NOMO-1 treated with DMSO at 0.1 percent for 48 hours (cell line): ENCODE data around the gene IQCK.
"Not testable (repeated sequence)": the region's sequence is repeated elsewhere in the genome, so short reads cannot be mapped to it uniquely, and the experiment has no call there.

Source experiments
- DNase-seq: peaks from one replicate; lab custom pipeline; 2025; ENCODE audit not compliant: unreplicated experiment; lab: John Stamatoyannopoulos, UW

Gene IQCK

GRCh38 chr16:19717741-19718623, at the start of gene IQCK, which contains the start of gene KNOP1:
TSS of gene IQCK (plus strand) at chr16:19718271. CDS start at chr16:19718307, 36 bp downstream.
TSS of gene KNOP1 (minus strand) at chr16:19718227. CDS start at chr16:19715035, 3,192 bp downstream.
- peak; percentile 84 for DNase-seq

GRCh38 chr16:19672378-19672777, 45.7 kb upstream of the IQCK start:
- DNase-seq = no peak

GRCh38 chr16:19674485-19674884, 43.6 kb upstream of the IQCK start:
- DNase-seq = no peak

GRCh38 chr16:19677402-19677801, 40.7 kb upstream of the IQCK start:
- no peak for DNase-seq

- no peak for DNase-seq
Observed at GRCh38 chr16:19678804-19679203, 39.3 kb upstream of the IQCK start.

- DNase-seq = not testable (repeated sequence)
Observed at GRCh38 chr16:19679281-19679680, 38.8 kb upstream of the IQCK start.

- no peak for DNase-seq
Observed at GRCh38 chr16:19680881-19681340, 37.2 kb upstream of the IQCK start.

- DNase-seq = no peak
Observed at GRCh38 chr16:19681637-19682036, 36.4 kb upstream of the IQCK start.

- DNase-seq = no peak
Observed at GRCh38 chr16:19683453-19684236, 34.4 kb upstream of the IQCK start.

- no peak for DNase-seq
Observed at GRCh38 chr16:19685176-19685575, 32.9 kb upstream of the IQCK start.

GRCh38 chr16:19687279-19687678, 30.8 kb upstream of the IQCK start:
- DNase-seq = no peak

GRCh38 chr16:19688396-19689024, 29.6 kb upstream of the IQCK start:
- DNase-seq = no peak

- no peak for DNase-seq
Observed at GRCh38 chr16:19689342-19689741, 28.7 kb upstream of the IQCK start.

GRCh38 chr16:19690196-19690595, 27.9 kb upstream of the IQCK start:
- DNase-seq = no peak

- no peak for DNase-seq
Observed at GRCh38 chr16:19691161-19691711, 26.8 kb upstream of the IQCK start.

GRCh38 chr16:19694989-19695388, 23.1 kb upstream of the IQCK start:
- no peak for DNase-seq

- no peak for DNase-seq
Observed at GRCh38 chr16:19696328-19696727, 21.7 kb upstream of the IQCK start.

GRCh38 chr16:19696961-19697360, 21.1 kb upstream of the IQCK start:
- no peak for DNase-seq

- no peak for DNase-seq
Observed at GRCh38 chr16:19697756-19698318, 20.2 kb upstream of the IQCK start.
